GM21447 (cell line): ENCODE data around the gene PPP6R2.
"Not testable (repeated sequence)": the region's sequence is repeated elsewhere in the genome, so short reads cannot be mapped to it uniquely, and the experiment has no call there.

Experiments
- ATAC-seq: cut with Tn5 transposase; IDR thresholded peaks from one replicate; pipeline ENCODE4 v1.9.1; 2021; ENCODE audit not compliant: unreplicated experiment

PPP6R2 gene

DNA sequence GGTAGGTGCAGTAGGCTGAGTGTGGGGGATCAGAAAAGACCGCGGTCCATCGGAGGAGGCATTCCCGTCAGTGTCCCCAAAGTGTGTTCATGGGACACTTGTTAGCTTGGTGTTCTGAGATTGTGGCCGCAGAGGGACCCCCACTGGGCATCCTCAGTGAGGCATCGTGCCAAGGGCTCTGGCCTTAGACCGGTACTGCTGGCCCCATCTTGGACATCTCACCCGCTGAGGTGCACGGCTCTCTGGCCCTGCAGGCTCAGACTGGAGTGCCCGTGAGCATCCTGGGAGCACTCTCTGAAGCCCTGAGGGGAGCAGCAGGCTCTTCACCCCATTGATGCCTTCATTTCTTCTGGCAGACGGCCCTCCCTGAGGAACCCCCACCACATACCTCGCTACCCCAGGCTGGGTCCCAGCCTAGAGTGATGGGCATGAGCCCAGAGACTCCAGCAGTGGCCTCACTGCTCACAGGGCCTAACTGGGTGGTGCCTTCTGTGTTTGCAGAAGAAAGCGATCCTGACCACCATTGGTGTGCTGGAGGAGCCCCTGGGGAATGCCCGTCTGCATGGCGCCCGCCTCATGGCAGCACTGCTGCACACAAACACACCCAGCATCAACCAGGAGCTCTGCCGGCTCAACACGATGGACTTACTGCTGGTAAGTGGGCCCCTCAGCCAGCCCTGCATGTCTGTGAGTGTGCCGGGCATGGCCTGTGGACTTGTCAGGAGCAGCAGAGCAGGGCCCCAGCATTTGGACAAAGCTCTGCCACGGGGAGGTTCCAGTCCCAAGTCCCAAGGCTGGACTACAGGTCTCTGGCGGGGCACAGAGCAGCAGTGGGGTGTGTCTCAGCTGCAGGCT is 80.1 kb downstream of the PPP6R2 start:
- ATAC-seq, result no peak

GRCh38 chr22:50423956-50424355 is 80.8 kb downstream of the PPP6R2 start:
- ATAC-seq, result no peak

- ATAC-seq, result no peak
Observed at GRCh38 chr22:50425179-50425916, 82.2 kb downstream of the PPP6R2 start.

DNA sequence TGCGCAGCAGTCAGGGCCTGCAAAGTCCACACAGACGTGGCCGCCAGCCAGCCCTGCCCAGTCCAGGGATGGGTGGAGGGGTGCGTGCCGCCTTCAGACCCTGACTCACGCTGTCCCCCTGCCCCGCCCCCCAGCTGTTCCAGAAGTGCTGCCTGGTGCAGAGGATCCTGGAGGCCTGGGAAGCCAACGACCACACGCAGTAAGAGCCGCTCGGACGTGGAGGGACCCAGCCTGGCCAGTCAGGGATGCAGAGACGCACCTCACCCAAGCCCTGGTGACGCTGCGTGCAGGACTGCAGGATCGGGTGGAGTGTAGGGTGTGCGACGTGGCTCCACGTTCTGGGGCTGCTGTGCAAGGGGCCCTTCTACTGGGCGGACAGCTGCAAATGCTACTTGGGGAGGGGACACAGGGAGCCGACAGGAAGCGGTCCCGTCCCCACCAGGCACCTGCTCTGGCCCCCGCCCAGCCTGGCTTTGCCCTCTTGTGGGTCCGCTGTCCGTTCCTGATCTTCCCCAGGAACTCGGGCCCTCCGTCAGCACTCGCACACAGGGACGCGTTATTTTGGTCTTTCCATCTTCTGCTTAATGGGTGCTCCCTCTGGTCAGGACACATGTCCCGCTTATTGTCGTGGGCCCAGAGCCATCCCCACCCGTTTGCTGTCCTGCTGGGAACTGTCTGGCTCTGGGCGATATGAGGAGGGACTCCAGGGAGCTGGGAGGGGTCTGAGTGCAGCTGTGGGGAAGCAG is 89.2 kb downstream of the PPP6R2 start:
- no peak for ATAC-seq

GRCh38 chr22:50432877-50433510 is 89.9 kb downstream of the PPP6R2 start:
- ATAC-seq, result not testable (repeated sequence)

- ATAC-seq, result no peak
Observed at GRCh38 chr22:50434849-50435248, 91.7 kb downstream of the PPP6R2 start.

GRCh38 chr22:50435291-50436014 is 92.3 kb downstream of the PPP6R2 start:
- ATAC-seq, result no peak

DNA sequence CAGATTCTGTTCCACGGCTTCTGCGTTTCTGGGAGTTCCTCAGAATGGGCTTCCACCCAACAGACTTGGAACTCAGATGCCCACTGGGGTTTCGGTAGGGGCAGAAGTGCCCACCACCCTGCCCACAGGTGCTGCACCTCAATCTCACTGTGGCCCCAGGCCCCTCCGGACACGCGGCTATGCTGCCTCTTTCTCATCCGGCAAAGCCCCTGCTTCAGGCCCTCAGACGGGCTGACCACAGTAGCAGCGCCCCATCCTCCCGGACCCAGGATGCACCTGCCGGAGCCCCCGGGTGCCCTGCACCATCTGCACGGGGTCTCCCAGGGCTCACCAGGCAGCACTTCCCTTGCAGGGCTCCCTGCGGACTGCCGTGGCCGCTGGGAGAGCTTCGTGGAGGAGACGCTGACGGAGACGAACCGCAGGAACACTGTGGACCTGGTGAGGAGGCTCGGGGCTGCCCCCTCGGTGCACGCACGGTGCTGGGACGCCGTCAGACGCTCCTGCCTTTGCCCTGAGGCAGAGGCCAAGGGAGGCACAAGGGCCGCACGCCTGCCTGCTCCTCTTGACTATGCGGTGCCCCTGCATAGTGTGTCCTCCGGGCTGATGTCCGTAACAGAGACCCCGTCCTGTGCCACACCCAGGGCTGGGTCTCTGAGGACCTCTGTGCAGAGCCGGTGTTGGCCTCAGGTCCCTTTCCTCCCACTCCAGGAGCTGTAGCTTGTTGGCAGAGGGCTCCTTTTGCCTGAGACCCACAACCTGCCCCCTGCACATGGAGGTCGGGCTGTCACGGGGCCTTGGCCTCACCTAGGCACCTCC is 93.1 kb downstream of the PPP6R2 start:
- ATAC-seq, result no peak

DNA sequence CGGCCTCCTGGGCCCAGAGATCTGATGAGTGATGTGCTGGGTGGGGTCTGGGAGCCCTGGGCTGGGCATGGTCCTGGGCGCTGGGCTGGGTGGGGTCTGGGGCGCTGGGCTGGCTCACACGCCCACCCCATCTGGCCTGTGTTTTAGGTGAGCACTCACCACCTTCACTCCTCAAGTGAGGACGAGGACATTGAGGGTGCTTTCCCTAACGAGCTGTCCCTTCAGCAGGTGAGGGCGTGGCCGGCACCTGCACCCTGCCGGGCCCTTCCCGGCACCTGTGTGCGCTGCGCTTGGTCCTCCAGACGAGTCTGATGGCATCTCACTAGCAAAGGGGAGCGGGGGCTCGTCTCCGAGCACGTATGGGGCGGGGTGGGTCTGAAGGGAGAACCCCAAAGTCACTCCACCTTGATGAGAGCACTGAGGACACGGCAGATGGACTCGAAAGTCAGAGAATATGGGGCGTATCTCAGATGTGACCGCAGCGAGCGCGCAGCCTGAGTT is 93.8 kb downstream of the PPP6R2 start:
- ATAC-seq, result no peak

DNA sequence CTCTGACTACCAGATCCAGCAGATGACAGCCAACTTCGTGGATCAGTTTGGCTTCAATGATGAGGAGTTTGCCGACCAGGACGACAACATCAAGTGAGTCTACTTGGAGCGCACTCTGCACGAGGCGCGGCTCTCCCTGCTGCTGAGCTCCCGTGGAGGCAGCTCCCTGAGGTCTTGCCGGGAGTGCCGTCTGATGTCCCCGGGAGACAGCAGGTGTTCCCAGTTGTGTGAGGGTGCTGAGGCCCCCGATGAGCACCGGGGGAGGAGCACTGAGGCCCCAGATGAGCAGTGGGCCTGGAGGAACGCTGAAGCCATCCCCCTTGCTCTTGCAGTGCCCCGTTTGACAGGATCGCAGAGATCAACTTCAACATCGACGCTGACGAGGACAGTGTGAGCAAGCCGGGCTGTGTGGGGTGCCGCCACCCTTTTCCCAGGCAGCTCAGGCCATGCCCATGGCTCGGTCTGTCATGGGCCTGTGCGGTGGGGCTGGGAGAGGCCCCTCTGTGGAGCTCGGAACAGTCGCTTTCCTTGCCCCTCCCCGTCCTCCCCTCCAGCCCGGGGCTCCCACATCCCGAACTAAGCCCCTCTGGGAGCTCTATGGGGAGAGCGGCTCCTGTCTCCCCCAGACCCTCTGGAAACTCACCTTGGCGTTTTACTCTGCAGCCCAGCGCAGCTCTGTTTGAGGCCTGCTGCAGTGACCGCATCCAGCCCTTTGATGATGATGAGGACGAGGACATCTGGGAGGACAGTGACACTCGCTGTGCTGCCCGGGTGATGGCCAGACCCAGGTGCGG is 94.6 kb downstream of the PPP6R2 start:
- ATAC-seq, result no peak

- ATAC-seq, result no peak
Observed at GRCh38 chr22:50438305-50439275, 95.5 kb downstream of the PPP6R2 start.

GRCh38 chr22:50439314-50439870 is 96.3 kb downstream of the PPP6R2 start:
- no peak for ATAC-seq

GRCh38 chr22:50439871-50440331 is 96.8 kb downstream of the PPP6R2 start:
- no peak for ATAC-seq

- ATAC-seq, result no peak
Observed at GRCh38 chr22:50440544-50441249, 97.6 kb downstream of the PPP6R2 start.

DNA sequence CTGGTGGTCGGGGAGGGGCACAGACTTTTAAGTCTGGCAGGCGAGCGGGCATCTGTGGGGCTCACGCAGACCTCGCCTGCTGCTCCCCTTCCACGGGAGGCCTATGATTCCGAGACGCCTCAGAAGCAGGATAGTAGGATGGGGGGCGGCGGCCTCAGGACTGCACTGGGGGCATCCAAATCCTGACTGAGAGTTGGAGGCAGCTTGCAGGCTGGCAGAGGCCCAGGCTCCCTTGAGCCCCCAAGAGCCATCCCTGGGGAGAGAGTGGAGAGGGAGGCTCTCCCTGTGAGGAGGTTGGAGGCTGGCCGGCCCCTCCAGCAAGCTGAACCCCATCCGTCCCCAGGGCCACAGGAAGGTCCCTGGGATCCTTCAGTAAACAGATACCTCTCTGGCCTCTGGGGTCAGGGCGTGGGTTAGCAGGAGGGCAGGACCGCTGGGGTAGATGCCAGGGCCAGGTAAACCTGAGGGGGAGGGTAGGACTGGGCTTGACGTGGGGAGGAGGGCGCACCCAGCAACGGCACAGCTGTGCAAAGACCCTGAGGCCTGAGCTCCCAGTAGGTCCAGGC is 98.4 kb downstream of the PPP6R2 start:
- ATAC-seq, result no peak

DNA sequence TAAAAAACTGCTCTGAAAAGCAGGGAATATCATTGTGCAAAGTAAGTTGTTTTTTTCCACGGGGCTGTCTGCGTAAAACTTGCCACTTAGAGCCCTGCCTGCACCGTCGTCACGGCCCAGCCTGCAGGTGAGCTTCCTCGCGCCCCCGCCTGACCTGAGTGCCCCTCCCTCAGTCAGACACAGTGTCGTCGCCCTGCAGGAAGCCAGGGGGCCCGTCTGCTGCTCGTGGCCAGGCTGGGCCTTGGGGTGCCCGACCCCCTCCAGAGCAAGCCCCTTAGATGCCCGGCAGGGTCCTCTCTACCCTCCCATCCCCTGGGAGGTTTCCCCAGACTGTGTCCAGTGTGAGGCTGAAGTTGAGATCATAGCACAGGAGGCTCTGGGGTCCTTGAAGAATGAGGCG is 100.1 kb downstream of the PPP6R2 start:
- no peak for ATAC-seq
